SK-N-SH (cell line): ENCODE results near the gene ATF5. TPM values are rescaled to one million over a fixed set of nuclear protein-coding genes. Genes with fewer than 3 reads are reported as not detected.
"Not testable (repeated sequence)": the region's sequence is repeated elsewhere in the genome, so short reads cannot be mapped to it uniquely, and the experiment has no call there.

Source experiments
- CTCF ChIA-PET: fragments of 300-600, 350-600 bp; formaldehyde crosslinking; extraction: SDS; loops from one replicate; lab custom pipeline; 2021; lab: Yijun Ruan, JAX
- POLR2A ChIA-PET: fragments of 350-600 bp; sonication (Branson Sonifier 250); formaldehyde crosslinking; extraction: SDS; loops from one replicate; lab custom pipeline; 2020; ENCODE audit warnings: antibody characterized with exemption, inconsistent platforms; lab: Yijun Ruan, JAX
- DNase-seq: peaks from one replicate; pipeline ENCODE4 v3.0.0; 2012
- H2AFZ ChIP-seq: fragments of 200-600 bp; sonication (generic); 2 replicates; pipeline ENCODE4 v1.8.1; 2016; ENCODE audit warnings: antibody characterized with exemption, mild to moderate bottlenecking, low read depth
- H3F3A ChIP-seq: fragments of 200-600 bp; sonication (generic); replicated peaks from 2 replicates; pipeline ENCODE3; 2016; ENCODE audit warnings: antibody characterized with exemption, mild to moderate bottlenecking; ENCODE audit not compliant: insufficient read depth
- H3K27ac ChIP-seq, 2 experiments: fragments of 200-500 bp in 1 of 2; fragments of 200-600 bp in 1 of 2; sonication (Bioruptor generic) in 1 of 2; sonication (generic), shearing (Covaris generic) in 1 of 2; 2 replicates each; pipeline versions ENCODE4 v1.5.1 to v1.6.1; 2014 to 2016; ENCODE audit warnings: low read depth in 2 of 2, inconsistent platforms in 1 of 2, low read length in 1 of 2, mild to moderate bottlenecking in 1 of 2, mixed read lengths in 1 of 2
- H3K27me3 ChIP-seq: fragments of 200-600 bp; sonication (generic), shearing (Covaris generic); 2 replicates; pipeline ENCODE4 v1.6.1; 2016; ENCODE audit warnings: mixed run types; ENCODE audit not compliant: insufficient read depth
- H3K36me3 ChIP-seq, 2 experiments: fragments of 200-500 bp in 1 of 2; fragments of 200-600 bp in 1 of 2; sonication (Bioruptor generic) in 1 of 2; sonication (generic) in 1 of 2; replicated peaks in 1 of 2; 2 replicates each; pipeline versions ENCODE3 to v1.5.1; 2014 to 2016; ENCODE audit warnings: low read length in 1 of 2, mild to moderate bottlenecking in 1 of 2; ENCODE audit not compliant: insufficient read depth in 2 of 2, control insufficient read depth in 1 of 2
- H3K4me1 ChIP-seq, 2 experiments: fragments of 200-500 bp in 1 of 2; fragments of 200-600 bp in 1 of 2; sonication (Bioruptor generic) in 1 of 2; sonication (generic), shearing (Covaris generic) in 1 of 2; 2 replicates each; pipeline versions ENCODE4 v1.5.1 to v1.6.1; 2014 to 2016; ENCODE audit warnings: low read depth in 1 of 2, low read length in 1 of 2, mixed run types in 1 of 2; ENCODE audit not compliant: insufficient read depth in 2 of 2, control insufficient read depth in 1 of 2
- H3K4me2 ChIP-seq: fragments of 200-600 bp; sonication (generic), shearing (Covaris generic); 2 replicates; pipeline ENCODE4 v1.6.1; 2017; ENCODE audit warnings: mixed run types
- H3K4me3 ChIP-seq, 2 experiments: fragments of 200-500 bp in 1 of 2; fragments of 200-600 bp in 1 of 2; sonication (Bioruptor generic) in 1 of 2; sonication (generic), shearing (Covaris generic) in 1 of 2; 2 replicates each; pipeline versions ENCODE4 v1.5.1 to v1.8.1; 2014 to 2016; ENCODE audit warnings: low read depth in 2 of 2, inconsistent platforms in 1 of 2, low read length in 1 of 2, mild to moderate bottlenecking in 1 of 2, mixed read lengths in 1 of 2, moderate library complexity in 1 of 2
- H3K79me2 ChIP-seq: fragments of 200-600 bp; sonication (generic); 2 replicates; pipeline ENCODE4 v1.8.1; 2017; ENCODE audit warnings: mild to moderate bottlenecking; ENCODE audit not compliant: insufficient read depth
- H3K9ac ChIP-seq: fragments of 200-600 bp; sonication (generic); 2 replicates; pipeline ENCODE4 v1.6.1; 2017; ENCODE audit warnings: mixed run types
- H3K9me2 ChIP-seq: fragments of 200-600 bp; sonication (generic); 2 replicates; pipeline ENCODE4 v1.6.1; 2017; ENCODE audit warnings: mixed run types
- H3K9me3 ChIP-seq: fragments of 200-600 bp; sonication (generic); 2 replicates; pipeline ENCODE4 v1.6.1; 2017; ENCODE audit warnings: mixed run types, mild to moderate bottlenecking, moderate library complexity
- H4K20me1 ChIP-seq: fragments of 200-600 bp; sonication (generic); 2 replicates; pipeline ENCODE4 v1.6.1; 2017; ENCODE audit warnings: mild to moderate bottlenecking, mixed run types; ENCODE audit not compliant: insufficient read depth
- GABPA ChIP-seq: IDR thresholded peaks from 2 replicates; pipeline ENCODE4 v1.4.0; 2012; ENCODE audit warnings: low read depth, mild to moderate bottlenecking
- GATA2 ChIP-seq: sonication (generic); formaldehyde crosslinking; IDR thresholded peaks from 2 replicates; pipeline ENCODE4 v1.5.0; 2020; ENCODE audit warnings: mild to moderate bottlenecking, missing genetic modification reagents
- MEF2A ChIP-seq: IDR thresholded peaks from 2 replicates; pipeline ENCODE4 v1.4.0; 2012; ENCODE audit warnings: low read depth, borderline replicate concordance
- MXI1 ChIP-seq: IDR thresholded peaks from 2 replicates; pipeline ENCODE4 v1.6.1; 2012; ENCODE audit warnings: mild to moderate bottlenecking, low read depth, low read length, improper control_type of control experiment
- REST ChIP-seq: IDR thresholded peaks from 2 replicates; pipeline ENCODE4 v1.6.1; 2012; ENCODE audit warnings: mild to moderate bottlenecking, low read depth, low read length, moderate library complexity
- SIN3A ChIP-seq: IDR thresholded peaks from 2 replicates; pipeline ENCODE4 v1.6.1; 2012; ENCODE audit warnings: low read depth, mild to moderate bottlenecking, low read length, moderate library complexity, borderline replicate concordance
- WGBS: methylation state at CpG from one replicate; pipeline ENCODE4 v1.1.6; 2017; ENCODE audit warnings: low lambda C conversion rate; 5-methylcytosine and 5-hydroxymethylcytosine counted together
- polyA plus RNA-seq, 3 experiments: library from polyadenylated mRNA; depleted of rRNA; stranded (reverse); fragments of >200 nt; gene quantifications; 2 replicates each; pipeline ENCODE4 v1.2.3, GENCODE V29; 2012
- TF ChIP-seq, protein P1 (sequence below): IDR thresholded peaks from 2 replicates; pipeline ENCODE4 v1.4.0; 2012; ENCODE audit warnings: low read depth
- TF ChIP-seq, protein P2 (sequence below): IDR thresholded peaks from 2 replicates; pipeline ENCODE4; 2012
- TF ChIP-seq, protein P3 (sequence below): IDR thresholded peaks from 2 replicates; pipeline ENCODE4 v1.4.0; 2012; ENCODE audit warnings: low read depth, borderline replicate concordance
- TF ChIP-seq, protein P4 (sequence below): fragments of 150-350 bp; IDR thresholded peaks from 2 replicates; pipeline ENCODE4 v1.6.1; 2016; ENCODE audit warnings: mild to moderate bottlenecking, low read depth, low read length

ATF5 gene
- polyA plus RNA-seq, 1 of the 3 experiments (the other 2 are of a cell fraction), result 11.7 TPM

- no peaks in the 10 kb centered on the region for H3K9me2 ChIP-seq
- no peak for DNase-seq
- H3K9ac ChIP-seq, result no peak overlapping the region
- no peak overlapping the region for H2AFZ ChIP-seq
- H3K9me3 ChIP-seq, result no peaks in the 10 kb centered on the region
- H3K36me3 ChIP-seq, result peaks cover 24 to 28% of the 10 kb centered on the region in 2 experiments
- no peak overlapping the region for H3K4me2 ChIP-seq
- no peaks in the 10 kb centered on the region for H3K27me3 ChIP-seq
- WGBS, result 89% methylated on average over 24 of the region's 25 CpGs
- TF ChIP-seq, protein P1, sequence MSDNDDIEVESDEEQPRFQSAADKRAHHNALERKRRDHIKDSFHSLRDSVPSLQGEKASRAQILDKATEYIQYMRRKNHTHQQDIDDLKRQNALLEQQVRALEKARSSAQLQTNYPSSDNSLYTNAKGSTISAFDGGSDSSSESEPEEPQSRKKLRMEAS, result no peak
- TF ChIP-seq, protein P2, sequence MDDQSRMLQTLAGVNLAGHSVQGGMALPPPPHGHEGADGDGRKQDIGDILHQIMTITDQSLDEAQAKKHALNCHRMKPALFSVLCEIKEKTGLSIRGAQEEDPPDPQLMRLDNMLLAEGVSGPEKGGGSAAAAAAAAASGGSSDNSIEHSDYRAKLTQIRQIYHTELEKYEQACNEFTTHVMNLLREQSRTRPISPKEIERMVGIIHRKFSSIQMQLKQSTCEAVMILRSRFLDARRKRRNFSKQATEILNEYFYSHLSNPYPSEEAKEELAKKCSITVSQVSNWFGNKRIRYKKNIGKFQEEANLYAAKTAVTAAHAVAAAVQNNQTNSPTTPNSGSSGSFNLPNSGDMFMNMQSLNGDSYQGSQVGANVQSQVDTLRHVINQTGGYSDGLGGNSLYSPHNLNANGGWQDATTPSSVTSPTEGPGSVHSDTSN, result no peak
- TF ChIP-seq, protein P3, sequence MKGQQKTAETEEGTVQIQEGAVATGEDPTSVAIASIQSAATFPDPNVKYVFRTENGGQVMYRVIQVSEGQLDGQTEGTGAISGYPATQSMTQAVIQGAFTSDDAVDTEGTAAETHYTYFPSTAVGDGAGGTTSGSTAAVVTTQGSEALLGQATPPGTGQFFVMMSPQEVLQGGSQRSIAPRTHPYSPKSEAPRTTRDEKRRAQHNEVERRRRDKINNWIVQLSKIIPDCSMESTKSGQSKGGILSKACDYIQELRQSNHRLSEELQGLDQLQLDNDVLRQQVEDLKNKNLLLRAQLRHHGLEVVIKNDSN, result no peak
- TF ChIP-seq MEF2A, result no peak
- TF ChIP-seq GABPA, result no peak
- peaks cover 100% of the 10 kb centered on the region for H3K79me2 ChIP-seq
- H3K4me3 ChIP-seq, result no peak overlapping the region
- H3K4me1 ChIP-seq, result peaks cover 7 to 8% of the 10 kb centered on the region in 2 experiments; a peak in 2 of 4 replicates
- H3F3A ChIP-seq, result peaks cover 9% of the 10 kb centered on the region
- POLR2A ChIA-PET, result no interaction called here
- H4K20me1 ChIP-seq, result peaks cover 56% of the 10 kb centered on the region; the same call in 1 of the 2 replicates
- CTCF ChIA-PET, result interaction anchor here (0.8 to 1.1 kb wide), 2 partner anchors 14 to 60 kb away, joined by 3 to 4 read pairs; no protein-coding TSS in a partner anchor
- no peak overlapping the region for H3K27ac ChIP-seq
Measured at GRCh38 chr19:49924004-49924880, 4.8 kb upstream of the ATF5 start.

- CTCF ChIA-PET, result interaction anchor here (0.8 to 1.1 kb wide), 2 partner anchors 13 to 59 kb away, joined by 3 to 4 read pairs; no protein-coding TSS in a partner anchor
Measured at GRCh38 chr19:49924881-49925210, 4.2 kb upstream of the ATF5 start.

DNA sequence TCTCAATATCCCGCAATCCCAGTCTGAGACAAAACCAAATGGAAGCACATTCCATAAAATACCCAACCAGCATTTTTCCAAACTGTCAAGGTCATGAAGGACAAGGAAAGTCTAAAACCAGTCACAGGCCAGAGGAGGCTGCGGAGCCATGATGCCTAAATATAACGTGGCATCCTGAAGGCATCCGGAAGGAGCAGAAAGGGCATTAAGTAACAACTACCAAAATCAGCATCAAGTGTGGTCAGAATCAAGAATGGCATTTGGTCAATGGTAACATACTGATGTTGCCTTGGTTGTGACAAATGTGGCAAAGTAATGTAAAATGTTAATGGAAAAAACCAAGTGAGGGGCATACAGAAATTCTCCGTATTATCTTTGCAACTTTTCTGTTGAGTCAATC lies 3.5 kb upstream of the ATF5 start:
- no peaks in the 10 kb centered on the region for H3K9me3 ChIP-seq
- H3K4me2 ChIP-seq, result no peak overlapping the region
- H3K4me3 ChIP-seq, result no peak overlapping the region
- no peaks in the 10 kb centered on the region for H3K27me3 ChIP-seq
- peaks cover 24 to 28% of the 10 kb centered on the region in 2 experiments for H3K36me3 ChIP-seq
- H3K79me2 ChIP-seq, result peaks cover 89% of the 10 kb centered on the region
- H3K27ac ChIP-seq, result no peak overlapping the region
- peaks cover 7 to 9% of the 10 kb centered on the region in 2 experiments; a peak in 2 of 4 replicates for H3K4me1 ChIP-seq
- CTCF ChIA-PET, result no interaction called here
- no peak overlapping the region for H2AFZ ChIP-seq
- H3K9me2 ChIP-seq, result no peaks in the 10 kb centered on the region
- POLR2A ChIA-PET, result no interaction called here
- DNase-seq, result no peak
- no peak overlapping the region for H3K9ac ChIP-seq
- WGBS, result 97% methylated on average over 5 of the region's 5 CpGs
- H4K20me1 ChIP-seq, result peaks cover 44% of the 10 kb centered on the region; the same call in 1 of the 2 replicates
- H3F3A ChIP-seq, result peaks cover 13% of the 10 kb centered on the region
- TF ChIP-seq SIN3A, result no peak
- no peak for TF ChIP-seq REST
- TF ChIP-seq, protein P2, result no peak
- TF ChIP-seq MXI1, result no peak
- TF ChIP-seq GATA2 (CRISPR knock-in tag), result no peak
- TF ChIP-seq, protein P4, sequence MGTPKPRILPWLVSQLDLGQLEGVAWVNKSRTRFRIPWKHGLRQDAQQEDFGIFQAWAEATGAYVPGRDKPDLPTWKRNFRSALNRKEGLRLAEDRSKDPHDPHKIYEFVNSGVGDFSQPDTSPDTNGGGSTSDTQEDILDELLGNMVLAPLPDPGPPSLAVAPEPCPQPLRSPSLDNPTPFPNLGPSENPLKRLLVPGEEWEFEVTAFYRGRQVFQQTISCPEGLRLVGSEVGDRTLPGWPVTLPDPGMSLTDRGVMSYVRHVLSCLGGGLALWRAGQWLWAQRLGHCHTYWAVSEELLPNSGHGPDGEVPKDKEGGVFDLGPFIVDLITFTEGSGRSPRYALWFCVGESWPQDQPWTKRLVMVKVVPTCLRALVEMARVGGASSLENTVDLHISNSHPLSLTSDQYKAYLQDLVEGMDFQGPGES, result no peak

More at GRCh38 chr19:49924881-49925210, 4.2 kb upstream of the ATF5 start:
- H3K27me3 ChIP-seq, H3K9ac ChIP-seq, H2AFZ ChIP-seq, DNase-seq, H3K4me3 ChIP-seq, POLR2A ChIA-PET, H3K4me1 ChIP-seq, H3K9me3 ChIP-seq, H3K9me2 ChIP-seq, H3F3A ChIP-seq, H3K4me2 ChIP-seq, H3K27ac ChIP-seq: not testable (repeated sequence)
- WGBS, result 95% methylated on average over 13 of the region's 13 CpGs
- Histone ChIP-seq H3K36me3 (peaks cover 24 to 28% of the 10 kb centered on the region in 2 experiments), H4K20me1 (peaks cover 50% of the 10 kb centered on the region; the same call in 1 of the 2 replicates), H3K79me2 (peaks cover 95% of the 10 kb centered on the region)
